Activated CD4-positive, alpha-beta T cell treated with anti-CD3 and anti-CD28 coated beads, Interleukin-2, amount 50 U/mL, for 16 hours (primary cell): Measurements from ENCODE around the gene KCNQ1.
A peak's percentile ranks its signal among the peaks of the same experiment; 100 is the strongest.

Source experiments
- DNase-seq: peaks from one replicate; pipeline ENCODE4 v3.0.0-alpha.2; 2020

Gene KCNQ1

DNA sequence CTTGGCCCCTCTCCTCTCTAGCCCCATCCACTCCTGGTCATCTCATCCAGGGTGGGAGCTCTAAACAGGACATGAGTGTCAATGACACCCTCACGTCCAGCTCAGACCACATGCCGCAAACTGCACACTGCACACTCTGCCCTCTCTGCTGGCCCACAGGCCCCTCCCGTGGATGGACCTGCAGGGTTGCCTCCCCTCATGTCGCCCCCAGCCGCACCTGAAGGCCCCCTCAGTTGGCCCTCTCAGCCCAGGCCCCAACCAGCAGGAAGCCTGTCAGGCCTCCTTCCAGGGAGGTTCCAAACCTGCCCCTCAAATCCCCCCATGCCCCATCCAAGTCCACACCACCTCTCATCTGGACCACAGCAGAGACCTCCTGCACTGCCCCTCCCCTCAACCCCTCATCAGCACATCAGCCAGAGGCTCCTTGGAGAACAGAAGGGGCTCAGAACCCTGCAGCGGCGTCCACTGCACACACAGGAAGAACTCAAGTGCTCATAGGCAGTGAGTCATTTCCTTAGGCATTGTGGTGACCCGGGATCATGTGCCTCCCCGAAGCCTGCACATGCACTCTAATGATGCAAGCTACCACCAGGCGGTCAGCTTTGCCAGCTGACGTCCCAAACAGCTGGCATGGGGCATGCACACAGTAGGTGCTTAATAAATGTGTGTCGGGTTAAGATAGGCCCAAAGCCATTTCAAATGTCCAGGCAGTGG lies 453.7 kb downstream of the KCNQ1 start:
- DNase-seq, result peak; percentile 85
